Eye (tissue), 1 donor: ENCODE data around the gene HMCN1.

Source experiments
- DNase-seq: peaks from one replicate; pipeline ENCODE4 v3.0.0-alpha.2; 2015

The HMCN1 gene

DNA sequence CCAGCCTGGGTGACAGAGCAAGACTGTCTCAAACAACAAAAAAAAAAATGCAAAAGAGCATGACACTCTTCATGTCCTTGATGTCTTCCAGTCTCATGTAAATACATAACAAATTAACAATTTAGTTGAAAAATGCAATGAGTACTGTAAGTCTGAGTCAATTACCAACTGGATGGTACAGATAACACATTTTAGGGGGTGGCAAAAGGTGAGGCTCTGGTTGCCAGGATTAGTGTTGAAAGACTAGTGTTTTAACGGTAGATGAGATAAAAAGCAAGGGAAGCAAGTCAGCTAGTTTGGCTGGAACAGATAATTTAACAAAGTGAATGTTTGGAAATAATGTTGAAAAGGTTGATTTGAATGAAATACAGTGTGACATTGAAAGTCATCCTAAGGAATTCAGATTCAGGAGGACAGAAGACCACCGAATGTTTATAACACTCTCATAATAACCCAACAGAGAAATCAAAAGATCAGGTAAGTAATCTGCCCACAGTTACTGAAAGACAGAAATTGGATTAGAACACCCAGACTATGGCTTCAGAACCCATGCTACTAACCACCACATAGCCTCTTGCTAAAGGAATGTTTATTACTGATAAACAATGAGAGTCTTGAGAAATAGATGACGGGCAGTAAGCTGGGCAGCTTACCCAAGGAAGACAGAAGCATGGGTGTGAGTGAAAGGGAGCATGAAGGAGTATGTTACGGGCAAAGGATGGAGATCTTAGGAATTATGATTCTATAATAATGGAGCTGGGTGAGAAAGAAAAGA is 312.4 kb downstream of the HMCN1 start:
- DNase-seq = no peak

DNA sequence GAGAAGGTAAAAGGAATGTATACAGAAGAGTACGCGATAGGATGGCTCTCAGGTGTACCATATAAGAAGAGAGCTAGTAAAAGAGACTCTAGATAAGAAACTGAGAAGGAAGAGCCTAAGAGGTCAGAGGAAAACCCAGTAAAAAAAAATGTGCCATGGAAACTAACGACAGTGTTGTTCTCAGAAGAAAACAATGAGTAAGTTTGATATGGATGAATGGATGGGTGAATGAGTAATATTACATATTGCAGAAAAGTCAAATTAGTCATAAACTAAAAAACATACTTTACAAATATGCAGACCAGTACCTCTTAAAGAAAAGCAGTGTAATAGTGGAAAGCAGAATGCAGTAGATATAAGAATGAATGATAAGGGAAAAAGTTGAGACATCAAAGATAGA is 316.2 kb downstream of the HMCN1 start:
- DNase-seq = no peak

DNA sequence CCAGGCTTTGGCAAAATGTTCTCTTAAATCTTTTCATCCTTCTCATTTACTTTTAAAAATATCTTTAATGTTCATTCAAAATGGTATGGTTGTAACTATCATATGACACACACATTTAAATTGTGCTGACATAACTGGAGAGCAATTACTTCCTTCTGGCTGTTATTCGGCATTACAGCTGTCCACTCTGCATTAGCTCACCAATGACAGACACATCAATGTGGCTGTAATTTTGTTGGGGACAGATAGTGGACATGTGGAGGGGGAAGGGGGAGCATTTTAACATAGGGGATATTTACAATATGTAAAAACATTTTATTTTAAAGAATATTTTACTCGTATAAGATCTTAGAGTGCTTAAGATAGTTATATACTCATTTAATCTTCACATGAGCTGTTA is 319.8 kb downstream of the HMCN1 start:
- DNase-seq = no peak

DNA sequence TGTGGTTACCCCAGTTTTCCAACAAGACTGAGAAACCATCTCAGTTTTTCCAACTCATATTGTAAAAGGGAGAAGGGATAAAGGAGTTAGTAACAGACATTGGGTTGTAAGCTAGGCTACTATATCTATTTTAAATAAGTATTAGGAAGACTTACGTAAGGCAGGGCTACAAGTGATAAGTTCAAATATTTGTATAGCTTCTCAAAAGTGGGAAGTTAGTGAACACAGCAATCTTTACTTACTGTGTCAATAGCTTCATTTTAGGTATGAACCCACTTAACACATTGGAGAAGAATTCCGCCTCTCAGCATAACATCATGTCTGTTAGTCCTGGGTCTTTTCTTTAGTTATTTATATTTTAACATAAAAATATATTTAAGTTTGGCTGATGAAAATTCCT is 320.7 kb downstream of the HMCN1 start:
- no peak for DNase-seq

DNA sequence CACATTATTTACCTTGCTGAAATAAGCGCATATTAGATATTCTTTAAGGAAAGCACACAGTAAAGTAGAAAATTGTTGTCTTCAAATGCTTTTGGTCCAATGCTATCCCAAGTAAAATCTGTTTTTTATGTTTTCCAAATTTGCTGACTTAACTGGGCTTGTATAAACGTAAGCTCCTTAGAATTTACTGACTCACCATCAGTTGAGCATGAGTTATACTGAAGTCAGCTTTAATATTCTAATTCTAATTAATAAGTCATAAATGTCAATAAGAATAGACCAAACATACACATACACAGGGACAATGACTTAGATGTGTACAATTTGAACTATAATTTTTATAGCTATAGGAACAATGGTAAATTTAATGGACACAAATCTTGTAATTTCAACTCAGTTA is 321.7 kb downstream of the HMCN1 start:
- DNase-seq = no peak

DNA sequence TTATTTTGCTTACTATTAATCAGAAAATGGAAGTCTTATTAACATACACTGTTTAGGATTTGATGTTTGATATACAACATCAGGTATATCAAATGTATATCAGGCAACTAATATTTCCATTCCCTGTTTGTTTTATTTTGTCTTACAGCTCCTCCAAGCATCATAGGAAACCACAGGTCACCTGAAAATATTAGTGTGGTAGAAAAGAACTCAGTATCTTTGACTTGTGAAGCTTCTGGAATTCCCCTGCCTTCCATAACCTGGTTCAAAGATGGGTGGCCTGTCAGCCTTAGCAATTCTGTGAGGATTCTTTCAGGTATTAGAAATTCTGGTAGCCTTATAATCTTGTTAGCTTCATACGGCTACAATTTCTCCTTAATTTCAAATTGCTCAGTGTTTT is 322.9 kb downstream of the HMCN1 start:
- no peak for DNase-seq

DNA sequence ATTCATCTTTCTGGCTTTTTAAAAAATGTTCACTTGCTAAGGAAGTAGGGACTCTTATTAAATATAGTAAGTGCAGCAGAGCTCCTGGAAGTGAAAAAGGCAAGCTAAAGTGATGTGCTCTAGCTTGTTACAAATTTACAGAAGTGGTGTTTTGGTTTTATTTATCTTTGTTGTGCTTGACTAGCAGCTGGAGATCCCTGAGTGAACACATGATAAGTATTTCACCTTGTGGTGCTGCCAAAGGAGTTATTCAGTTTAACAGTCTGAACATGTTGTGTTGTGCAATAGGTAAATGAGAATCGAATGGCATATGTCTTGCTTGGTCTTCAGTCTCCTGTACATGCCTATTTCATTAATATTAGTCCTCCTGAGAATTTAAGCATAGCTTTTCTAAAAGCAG is 325.1 kb downstream of the HMCN1 start:
- DNase-seq = no peak

DNA sequence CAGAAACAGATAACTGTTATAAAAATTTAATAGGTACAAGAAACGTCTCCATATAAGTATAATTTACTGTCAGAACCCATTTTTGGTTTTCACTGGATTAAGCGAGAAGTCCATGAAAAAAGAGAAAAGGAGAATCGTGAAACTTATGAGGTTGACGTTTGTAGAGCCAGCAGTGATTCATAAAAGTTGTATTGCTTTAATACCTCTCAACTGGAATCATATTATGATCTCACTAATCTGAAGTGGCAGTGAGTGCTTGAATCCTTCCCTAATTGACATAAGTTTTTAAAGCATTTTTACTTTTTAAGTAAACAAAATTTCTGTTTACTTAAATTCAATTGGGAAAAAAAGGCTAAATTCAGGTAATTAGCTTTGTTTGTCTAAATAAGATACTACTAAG is 325.6 kb downstream of the HMCN1 start:
- no peak for DNase-seq

DNA sequence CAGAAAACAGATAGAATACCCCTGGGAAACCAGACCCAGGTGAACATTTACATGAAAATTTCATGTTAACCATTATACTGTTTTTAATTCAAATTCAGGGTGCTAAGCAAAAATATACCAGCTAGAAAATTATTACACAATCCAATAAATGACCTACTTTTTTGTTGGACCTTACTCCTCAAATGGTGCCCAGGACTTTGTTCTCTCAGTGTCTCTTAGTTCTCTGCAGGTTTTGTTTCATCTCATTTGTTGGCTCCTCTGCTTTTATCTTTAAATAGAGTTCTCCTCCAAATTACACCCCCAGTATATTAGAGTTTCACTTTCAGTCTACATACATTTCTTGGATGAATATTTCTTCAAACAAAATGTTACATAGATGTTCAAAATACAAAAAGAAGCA is 326.0 kb downstream of the HMCN1 start:
- no peak for DNase-seq

DNA sequence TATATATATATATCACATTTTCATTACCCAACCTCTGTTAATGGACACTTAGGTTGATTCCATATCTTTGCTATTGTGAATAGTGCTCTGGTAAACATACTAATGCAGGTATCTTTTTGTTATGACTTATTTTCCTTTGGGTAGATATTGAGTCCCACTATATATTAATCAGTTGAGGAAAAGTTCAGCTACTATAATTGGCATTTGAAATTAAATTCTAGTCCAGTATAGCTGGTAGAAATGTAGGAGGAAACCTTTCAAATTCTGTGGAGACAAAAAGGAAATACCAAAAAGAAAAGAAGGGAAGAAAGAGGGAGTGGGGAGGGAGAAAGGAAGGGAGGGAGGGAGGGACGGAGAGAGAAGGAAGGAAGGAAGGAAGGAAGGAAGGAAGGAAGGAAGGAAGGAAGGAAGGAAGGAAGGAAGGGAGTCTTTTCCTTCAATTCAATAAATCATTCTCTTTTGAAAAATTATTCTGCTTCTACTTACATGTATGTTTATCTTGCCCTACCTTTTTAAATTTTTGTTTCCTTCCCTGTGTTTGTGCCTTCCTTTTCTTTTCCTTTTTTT is 329.0 kb downstream of the HMCN1 start:
- DNase-seq = no peak

DNA sequence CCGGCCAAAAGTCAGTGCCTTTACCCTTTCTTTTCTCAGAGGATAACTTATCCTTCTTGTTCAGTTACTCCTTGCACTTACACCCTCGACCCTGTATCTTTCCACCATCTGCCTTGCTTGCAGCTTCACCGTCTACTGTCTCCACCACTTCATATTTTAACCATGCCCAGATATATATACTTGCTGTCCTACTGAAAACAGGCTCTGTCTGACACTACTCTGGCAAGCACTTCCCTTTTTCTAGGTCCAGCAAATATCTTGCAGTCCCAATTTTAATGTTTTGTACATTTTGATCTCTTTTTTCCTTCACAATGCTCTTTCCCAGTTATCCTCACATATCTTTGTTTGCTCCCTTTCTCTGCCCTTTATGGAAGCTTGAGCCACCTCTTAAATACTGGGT is 332.2 kb downstream of the HMCN1 start:
- DNase-seq = no peak

DNA sequence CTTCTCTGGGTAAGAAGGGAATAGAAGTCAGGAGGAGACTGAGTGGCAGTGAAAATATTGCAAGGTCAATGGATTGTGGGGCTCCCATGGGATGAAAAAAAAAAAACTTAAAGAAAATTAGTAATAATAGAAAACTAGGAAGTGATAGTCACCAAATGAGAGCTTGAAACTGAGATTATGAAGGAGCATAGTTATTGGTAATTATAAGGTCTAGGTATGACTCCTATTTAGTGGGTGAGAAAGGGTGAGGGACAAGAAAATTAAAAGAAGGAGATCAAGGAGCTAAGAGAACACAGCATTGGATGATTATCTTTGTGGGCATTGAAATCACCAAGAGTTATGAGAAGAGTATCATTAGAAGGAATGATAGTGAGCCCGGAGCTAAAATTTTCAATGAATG is 339.5 kb downstream of the HMCN1 start:
- DNase-seq = no peak

DNA sequence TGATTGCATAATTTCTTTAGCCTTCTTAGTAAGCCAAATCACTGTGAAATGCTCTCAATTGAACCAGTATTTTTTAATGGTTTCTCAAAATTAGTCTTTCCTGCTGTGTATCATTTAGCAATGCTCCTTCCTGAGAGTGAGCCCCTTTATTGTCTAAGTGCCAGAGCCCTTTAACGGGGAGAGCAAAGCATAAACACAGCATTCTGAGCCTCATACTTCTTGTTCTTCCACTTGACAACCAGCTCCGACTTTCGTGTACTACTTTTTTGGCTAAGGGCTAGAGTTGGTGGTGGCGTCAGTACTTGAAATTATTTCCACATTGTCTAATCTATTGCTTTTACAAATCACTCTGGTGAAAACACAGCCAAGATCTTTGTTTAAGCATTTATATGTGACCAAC is 341.8 kb downstream of the HMCN1 start:
- DNase-seq = no peak

DNA sequence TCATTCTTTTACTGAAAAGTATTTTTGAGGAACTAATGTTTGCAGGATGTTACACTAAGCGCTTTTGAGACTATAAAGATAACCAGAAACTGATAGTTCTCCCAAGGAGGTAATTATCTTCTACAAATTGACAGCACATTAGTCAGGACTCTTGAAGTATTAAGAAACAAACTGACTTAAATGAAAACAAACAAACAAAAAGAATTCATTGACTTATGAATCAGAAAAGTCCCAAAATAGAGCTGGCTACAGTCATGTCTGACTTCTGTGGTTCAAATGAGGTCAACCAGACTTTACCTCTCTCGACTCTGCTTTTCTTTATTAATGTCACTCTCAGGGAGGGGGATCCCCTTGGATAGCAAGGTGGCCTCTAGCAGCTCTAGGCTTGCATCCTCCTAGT is 344.1 kb downstream of the HMCN1 start:
- DNase-seq = no peak

DNA sequence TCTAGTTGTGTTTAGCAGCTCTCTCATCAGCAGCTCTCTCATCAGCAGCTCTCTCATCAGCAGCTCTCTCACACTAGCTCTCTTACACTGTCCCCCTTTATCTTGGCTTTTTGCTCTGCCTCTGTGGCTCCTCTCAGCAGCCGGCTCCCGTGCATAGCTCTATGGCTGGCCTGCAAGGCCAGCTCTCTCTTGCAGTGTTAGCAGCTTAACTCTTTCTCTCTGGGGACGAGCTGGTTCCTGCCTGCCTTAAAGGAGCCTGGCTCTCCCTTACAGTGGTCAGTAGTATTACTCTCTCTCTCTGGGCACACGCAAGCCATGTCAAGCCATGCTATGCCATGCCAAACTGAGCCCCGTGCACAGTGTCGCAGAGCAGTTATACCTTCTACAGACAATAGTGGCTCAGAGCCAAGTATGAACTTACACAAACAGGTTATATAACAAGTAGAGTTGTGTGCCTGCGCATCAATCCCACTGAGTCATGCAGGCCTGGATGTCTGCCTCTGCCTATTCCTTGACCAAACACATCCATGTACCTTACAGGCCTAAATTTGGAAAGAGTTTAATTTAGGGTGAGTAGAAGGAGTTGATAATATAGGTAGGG is 345.0 kb downstream of the HMCN1 start:
- no peak for DNase-seq

DNA sequence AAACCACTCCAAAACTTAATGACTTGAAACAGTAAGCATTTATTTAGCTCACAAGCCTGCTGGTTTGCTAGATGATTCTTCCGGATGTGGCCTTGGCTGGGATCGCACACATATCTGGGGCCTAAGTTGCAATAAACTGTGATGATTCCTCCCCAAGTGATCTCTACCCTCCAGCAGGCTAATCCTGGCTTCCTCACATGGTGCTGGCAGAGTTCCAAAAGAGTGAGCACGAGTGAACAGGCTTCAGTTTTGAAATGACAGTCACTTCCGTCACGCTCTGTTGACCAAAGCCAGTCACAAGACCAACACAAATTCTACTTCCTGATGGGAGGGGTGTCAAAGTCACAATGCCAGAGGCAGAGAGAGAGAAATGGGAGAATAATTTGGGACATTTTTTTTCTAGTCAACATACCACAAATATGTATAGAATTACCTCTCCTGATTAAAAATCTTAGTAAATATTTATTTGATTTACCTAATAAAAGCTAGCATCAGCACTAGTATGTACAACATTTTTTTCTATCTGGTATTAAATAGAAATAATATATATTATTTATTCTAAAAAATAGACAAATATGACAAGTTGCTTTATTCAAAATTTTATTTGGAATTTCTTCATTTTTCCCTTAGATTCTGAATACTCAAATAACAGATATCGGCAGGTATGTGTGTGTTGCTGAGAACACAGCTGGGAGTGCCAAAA is 348.2 kb downstream of the HMCN1 start:
- peak; percentile 96 for DNase-seq

DNA sequence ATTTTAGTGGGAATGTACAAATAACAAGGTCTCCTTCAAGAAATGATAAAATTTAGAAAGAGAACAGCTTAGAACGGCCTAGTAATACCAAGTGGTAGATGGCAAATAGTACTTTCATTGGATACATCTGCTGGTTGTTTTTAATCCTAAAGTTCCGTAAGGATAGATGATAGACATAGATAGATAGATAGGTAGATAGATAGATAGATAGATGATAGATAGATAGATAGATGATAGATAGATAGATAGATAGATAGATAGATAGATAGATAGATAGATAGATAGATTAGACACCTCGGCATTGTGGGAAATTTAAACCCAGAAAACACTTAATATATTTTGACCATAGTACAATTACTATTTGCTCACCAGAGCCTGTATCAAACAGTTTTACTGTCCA is 352.4 kb downstream of the HMCN1 start:
- DNase-seq = no peak

DNA sequence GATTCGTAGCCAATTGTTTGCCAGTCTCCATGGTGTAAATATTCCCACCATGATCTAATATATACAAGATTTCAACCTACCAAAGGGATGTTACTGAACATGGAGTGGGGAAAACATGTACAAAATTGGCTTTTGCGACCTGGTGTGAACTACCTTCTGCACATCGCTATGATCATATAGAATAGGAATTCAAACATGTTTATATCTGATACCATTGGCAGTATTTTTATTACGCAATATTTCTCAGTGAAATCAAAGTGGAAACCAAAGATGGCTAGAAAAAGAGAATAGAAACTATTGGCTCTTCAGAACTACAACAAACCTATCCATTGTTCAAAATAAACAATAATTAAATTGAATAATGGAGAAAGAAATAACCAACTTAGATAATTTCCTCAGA is 355.7 kb downstream of the HMCN1 start:
- no peak for DNase-seq

DNA sequence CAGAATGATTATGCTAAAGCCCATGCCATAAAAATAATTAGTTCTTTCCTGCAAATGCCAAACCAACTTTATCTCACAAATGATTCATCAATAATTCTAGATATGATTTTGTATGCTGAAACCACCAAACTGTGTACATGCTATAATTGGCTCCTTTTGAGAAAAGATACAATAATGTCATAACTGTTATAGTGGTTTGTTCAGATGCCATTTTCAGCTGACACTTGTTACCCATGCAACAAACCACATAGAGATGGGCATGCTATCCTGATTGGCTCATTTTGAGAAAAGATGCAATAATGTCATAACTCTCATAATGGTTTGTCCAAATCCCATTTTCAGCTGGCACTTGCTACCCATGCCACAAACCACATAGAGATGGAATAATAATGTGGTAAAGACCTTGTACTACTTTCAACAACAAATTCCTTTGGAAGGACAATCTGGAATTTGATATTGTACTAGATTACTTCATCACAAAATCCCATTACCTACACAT is 357.1 kb downstream of the HMCN1 start:
- DNase-seq = no peak

DNA sequence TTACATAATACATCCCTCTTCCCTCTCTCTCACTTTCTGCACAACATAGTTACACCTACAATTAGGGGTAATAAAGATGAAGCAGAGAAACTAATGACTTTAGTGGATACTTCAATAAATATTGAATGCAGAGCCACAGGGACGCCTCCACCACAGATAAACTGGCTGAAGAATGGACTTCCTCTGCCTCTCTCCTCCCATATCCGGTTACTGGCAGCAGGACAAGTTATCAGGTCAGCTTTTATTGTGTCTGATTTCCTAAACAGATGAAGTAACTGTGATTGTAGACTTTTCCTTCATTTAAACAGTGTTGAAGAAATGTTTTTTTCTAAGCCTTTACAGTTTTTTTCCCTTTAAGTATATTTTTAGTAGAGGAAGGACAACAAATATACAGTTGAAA is 359.2 kb downstream of the HMCN1 start:
- DNase-seq = no peak

DNA sequence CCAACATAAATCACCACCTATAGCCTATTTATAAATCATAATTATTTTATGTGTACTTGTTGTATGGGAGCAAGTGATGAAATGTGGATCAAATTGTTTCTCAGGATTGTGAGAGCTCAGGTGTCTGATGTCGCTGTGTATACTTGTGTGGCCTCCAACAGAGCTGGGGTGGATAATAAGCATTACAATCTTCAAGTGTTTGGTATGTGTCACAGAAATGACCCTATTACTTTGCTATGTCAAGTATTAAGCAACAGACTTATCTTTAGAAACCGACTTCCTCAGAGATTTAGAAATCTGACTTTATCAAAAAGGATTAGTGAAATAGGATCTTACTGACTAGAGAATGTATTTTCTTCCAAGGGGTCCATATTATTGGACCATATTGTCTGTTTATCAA is 360.0 kb downstream of the HMCN1 start:
- no peak for DNase-seq

DNA sequence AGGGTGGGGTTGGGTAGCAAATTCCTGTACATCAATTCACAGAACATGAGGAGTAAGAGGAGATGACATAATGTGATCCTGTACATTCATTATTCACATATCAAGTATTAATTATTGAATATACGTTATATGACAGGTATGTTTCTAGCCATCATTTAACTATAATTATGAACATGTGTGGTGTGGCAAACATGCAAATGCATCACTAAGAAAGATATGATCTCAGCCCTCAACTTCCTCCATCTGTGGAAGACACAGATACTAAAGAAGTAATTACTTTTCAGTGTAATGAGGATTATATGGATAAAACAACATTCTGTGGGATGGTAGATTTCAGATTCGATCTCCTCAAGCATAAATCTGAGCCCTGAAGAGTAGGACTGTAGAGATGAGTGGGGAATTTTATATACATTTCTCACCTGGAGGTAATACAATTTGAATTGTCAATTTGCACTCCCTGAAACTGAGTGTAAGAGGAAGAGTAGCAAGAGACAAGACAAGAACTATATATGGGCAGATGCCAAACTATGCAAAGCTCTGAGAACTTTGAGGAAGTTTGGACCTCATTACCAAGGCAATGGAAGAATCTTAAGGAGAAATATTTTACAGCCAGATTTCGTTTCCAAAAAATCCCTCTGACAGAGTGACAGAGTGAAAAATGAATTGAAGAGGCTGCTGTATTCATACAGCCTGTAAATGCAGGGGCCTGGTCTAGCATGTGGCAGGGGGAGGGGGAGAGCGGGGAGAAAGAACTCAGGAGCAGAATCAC is 365.3 kb downstream of the HMCN1 start:
- DNase-seq = no peak

DNA sequence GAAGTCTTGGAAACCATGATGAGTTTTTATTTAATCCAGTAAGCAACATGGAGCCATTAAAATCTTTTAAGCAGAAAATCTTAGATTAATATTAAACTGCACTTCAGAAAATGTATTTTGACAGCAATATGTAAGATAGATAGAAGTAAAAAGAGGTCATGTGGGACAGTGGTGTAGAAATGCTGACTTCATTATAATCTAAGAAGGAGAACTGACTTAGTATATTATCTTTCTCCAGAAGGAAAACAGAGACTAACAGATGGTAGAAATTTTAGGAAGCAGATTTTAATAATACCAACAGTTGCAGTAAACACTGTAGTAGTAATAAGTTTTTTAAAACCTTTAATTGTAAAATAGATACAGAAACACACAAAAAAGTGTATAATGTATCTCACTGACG is 367.9 kb downstream of the HMCN1 start:
- DNase-seq = no peak
